ENCODE measurements around the gene ZKSCAN3. TPM values are rescaled to one million over a fixed set of nuclear protein-coding genes. Genes with fewer than 3 reads are reported as not detected.

ZKSCAN3 gene
- polyA plus RNA-seq, 1 donor from 2014 or later = 14.9 TPM

DNA sequence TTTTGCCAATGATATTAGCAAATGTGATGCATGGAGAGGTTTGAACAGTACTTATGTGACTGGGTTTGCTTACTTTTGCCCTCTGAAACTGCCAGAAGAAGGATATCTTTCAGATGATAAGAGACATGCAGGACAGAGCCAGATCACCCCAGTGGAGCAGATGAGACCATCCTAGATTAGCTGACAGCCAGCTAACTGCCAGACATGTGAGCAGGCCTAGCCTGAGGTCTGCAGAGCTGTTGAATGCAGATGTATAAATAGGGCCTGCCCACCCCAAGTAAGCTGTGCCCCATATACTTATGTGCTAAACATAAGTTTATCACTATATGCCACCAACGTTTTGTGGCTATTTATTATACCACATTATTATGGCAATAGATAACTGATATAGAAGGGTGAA lies 19.7 kb upstream of the ZKSCAN3 start:
- H3K27ac ChIP-seq (ENCODE audit: low read length) = no peak overlapping the region
- H3K9ac ChIP-seq (ENCODE audit: low read length) = no peak overlapping the region
- no peaks in the 10 kb centered on the region for H3K9me2 ChIP-seq (ENCODE audit: insufficient read depth, low read length)
- TF ChIP-seq EZH2 (IDR thresholded peaks at IDR 0.05; ENCODE audit: borderline replicate concordance, insufficient read depth, low read length, poor library complexity, severe bottlenecking) = no peak
- no peak for TF ChIP-seq RAD21 (conservative IDR thresholded peaks at IDR 0.05)
- TF ChIP-seq, protein P1, sequence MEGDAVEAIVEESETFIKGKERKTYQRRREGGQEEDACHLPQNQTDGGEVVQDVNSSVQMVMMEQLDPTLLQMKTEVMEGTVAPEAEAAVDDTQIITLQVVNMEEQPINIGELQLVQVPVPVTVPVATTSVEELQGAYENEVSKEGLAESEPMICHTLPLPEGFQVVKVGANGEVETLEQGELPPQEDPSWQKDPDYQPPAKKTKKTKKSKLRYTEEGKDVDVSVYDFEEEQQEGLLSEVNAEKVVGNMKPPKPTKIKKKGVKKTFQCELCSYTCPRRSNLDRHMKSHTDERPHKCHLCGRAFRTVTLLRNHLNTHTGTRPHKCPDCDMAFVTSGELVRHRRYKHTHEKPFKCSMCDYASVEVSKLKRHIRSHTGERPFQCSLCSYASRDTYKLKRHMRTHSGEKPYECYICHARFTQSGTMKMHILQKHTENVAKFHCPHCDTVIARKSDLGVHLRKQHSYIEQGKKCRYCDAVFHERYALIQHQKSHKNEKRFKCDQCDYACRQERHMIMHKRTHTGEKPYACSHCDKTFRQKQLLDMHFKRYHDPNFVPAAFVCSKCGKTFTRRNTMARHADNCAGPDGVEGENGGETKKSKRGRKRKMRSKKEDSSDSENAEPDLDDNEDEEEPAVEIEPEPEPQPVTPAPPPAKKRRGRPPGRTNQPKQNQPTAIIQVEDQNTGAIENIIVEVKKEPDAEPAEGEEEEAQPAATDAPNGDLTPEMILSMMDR (IDR thresholded peaks at IDR 0.05; ENCODE audit: poor library complexity, severe bottlenecking) = no peak
- no peak for TF ChIP-seq MXI1 (conservative IDR thresholded peaks at IDR 0.05; ENCODE audit: poor library complexity, severe bottlenecking)
- TF ChIP-seq, protein P2, sequence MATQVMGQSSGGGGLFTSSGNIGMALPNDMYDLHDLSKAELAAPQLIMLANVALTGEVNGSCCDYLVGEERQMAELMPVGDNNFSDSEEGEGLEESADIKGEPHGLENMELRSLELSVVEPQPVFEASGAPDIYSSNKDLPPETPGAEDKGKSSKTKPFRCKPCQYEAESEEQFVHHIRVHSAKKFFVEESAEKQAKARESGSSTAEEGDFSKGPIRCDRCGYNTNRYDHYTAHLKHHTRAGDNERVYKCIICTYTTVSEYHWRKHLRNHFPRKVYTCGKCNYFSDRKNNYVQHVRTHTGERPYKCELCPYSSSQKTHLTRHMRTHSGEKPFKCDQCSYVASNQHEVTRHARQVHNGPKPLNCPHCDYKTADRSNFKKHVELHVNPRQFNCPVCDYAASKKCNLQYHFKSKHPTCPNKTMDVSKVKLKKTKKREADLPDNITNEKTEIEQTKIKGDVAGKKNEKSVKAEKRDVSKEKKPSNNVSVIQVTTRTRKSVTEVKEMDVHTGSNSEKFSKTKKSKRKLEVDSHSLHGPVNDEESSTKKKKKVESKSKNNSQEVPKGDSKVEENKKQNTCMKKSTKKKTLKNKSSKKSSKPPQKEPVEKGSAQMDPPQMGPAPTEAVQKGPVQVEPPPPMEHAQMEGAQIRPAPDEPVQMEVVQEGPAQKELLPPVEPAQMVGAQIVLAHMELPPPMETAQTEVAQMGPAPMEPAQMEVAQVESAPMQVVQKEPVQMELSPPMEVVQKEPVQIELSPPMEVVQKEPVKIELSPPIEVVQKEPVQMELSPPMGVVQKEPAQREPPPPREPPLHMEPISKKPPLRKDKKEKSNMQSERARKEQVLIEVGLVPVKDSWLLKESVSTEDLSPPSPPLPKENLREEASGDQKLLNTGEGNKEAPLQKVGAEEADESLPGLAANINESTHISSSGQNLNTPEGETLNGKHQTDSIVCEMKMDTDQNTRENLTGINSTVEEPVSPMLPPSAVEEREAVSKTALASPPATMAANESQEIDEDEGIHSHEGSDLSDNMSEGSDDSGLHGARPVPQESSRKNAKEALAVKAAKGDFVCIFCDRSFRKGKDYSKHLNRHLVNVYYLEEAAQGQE (IDR thresholded peaks at IDR 0.05; ENCODE audit: borderline replicate concordance) = no peak
- TF ChIP-seq POLR2AphosphoS5 (IDR thresholded peaks at IDR 0.05) = no peak
- no peak for TF ChIP-seq EP300 (conservative IDR thresholded peaks at IDR 0.05; ENCODE audit: poor library complexity, severe bottlenecking)
- TF ChIP-seq TAF1 (IDR thresholded peaks at IDR 0.05; ENCODE audit: low read depth) = no peak
- no peak for TF ChIP-seq SMC3 (conservative IDR thresholded peaks at IDR 0.05; ENCODE audit: poor library complexity)
- no peaks in the 10 kb centered on the region for H3K79me2 ChIP-seq (replicated peaks; ENCODE audit: insufficient read depth, low read length)
- no peaks in the 10 kb centered on the region for H3K9me3 ChIP-seq (ENCODE audit: low read length)
- H3K27me3 ChIP-seq (ENCODE audit: insufficient read depth, low read depth, low read length) = no peaks in the 10 kb centered on the region
- no peaks in the 10 kb centered on the region for H4K20me1 ChIP-seq (ENCODE audit: insufficient read depth)
- H3K4me3 ChIP-seq (ENCODE audit: low read length) = no peak overlapping the region
- no peak overlapping the region for H2AFZ ChIP-seq (ENCODE audit: low read depth, low read length)
- peaks cover 12% of the 10 kb centered on the region for H3K36me3 ChIP-seq (ENCODE audit: insufficient read depth, low read length)
- no peak overlapping the region for H3K4me2 ChIP-seq (ENCODE audit: low read length)
- no peaks in the 10 kb centered on the region for H3F3A ChIP-seq (ENCODE audit: insufficient read depth, low read length, poor library complexity, severe bottlenecking)

DNA sequence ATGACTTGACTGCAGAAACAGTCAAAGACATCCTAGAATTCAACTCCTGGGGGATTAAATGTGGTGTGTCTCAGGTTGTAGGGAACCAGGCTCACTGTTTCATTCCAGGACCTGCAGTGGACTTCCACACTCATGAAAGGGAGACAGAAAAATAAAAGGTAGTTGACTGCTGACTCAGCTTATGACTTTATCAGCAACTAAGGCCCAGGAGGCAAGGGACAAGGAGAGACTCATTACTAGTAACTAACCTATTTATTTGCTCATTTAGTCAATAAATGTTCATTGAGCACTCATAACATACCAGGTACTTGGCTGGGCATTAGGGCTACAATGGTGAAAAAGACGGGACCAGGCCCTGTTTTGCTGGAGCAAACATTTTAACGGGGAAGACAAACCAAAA lies 16.7 kb upstream of the ZKSCAN3 start:
- Histone ChIP-seq H3K36me3 (ENCODE audit: insufficient read depth, low read length) (no peaks in the 10 kb centered on the region), H3K9me2 (ENCODE audit: insufficient read depth, low read length) (no peaks in the 10 kb centered on the region), H3K9me3 (ENCODE audit: low read length) (no peaks in the 10 kb centered on the region), H3F3A (ENCODE audit: insufficient read depth, low read length, poor library complexity, severe bottlenecking) (peaks cover 11% of the 10 kb centered on the region), H3K79me2 (replicated peaks; ENCODE audit: insufficient read depth, low read length) (peaks cover 2% of the 10 kb centered on the region), H2AFZ (ENCODE audit: low read depth, low read length) (no peak overlapping the region), H3K4me3 (ENCODE audit: low read length) (no peak overlapping the region), H3K4me2 (ENCODE audit: low read length) (no peak overlapping the region), H3K27me3 (ENCODE audit: insufficient read depth, low read depth, low read length) (no peaks in the 10 kb centered on the region), H3K9ac (ENCODE audit: low read length) (no peak overlapping the region), H4K20me1 (ENCODE audit: insufficient read depth) (no peaks in the 10 kb centered on the region), H3K27ac (ENCODE audit: low read length) (no peak overlapping the region)
- TF ChIP-seq EP300 (conservative IDR thresholded peaks at IDR 0.05; ENCODE audit: poor library complexity, severe bottlenecking) = no peak
- TF ChIP-seq SMC3 (conservative IDR thresholded peaks at IDR 0.05; ENCODE audit: poor library complexity) = no peak
- no peak for TF ChIP-seq TAF1 (IDR thresholded peaks at IDR 0.05; ENCODE audit: low read depth)
- no peak for TF ChIP-seq EZH2 (IDR thresholded peaks at IDR 0.05; ENCODE audit: borderline replicate concordance, insufficient read depth, low read length, poor library complexity, severe bottlenecking)
- no peak for TF ChIP-seq POLR2AphosphoS5 (IDR thresholded peaks at IDR 0.05)
- no peak for TF ChIP-seq RAD21 (conservative IDR thresholded peaks at IDR 0.05)
- TF ChIP-seq MXI1 (conservative IDR thresholded peaks at IDR 0.05; ENCODE audit: poor library complexity, severe bottlenecking) = no peak
- TF ChIP-seq, protein P1 (IDR thresholded peaks at IDR 0.05; ENCODE audit: poor library complexity, severe bottlenecking) = no peak
- TF ChIP-seq, protein P2 (IDR thresholded peaks at IDR 0.05; ENCODE audit: borderline replicate concordance) = no peak
